GM12892 (cell line): ENCODE results near the gene RNF8.
"Not testable (repeated sequence)": the region's sequence is repeated elsewhere in the genome, so short reads cannot be mapped to it uniquely, and the experiment has no call there.

Source experiments
- DNase-seq: peaks from one replicate; pipeline ENCODE4 v3.0.0; 2011; ENCODE audit not compliant: insufficient read length
- FAIRE-seq: peaks from 2 replicates; lab custom pipeline; 2011; peaks lifted over from hg19 to GRCh38; lab: Jason Lieb, UNC
- POLR2A ChIP-seq: IDR thresholded peaks from 2 replicates; pipeline ENCODE4 v1.6.1; 2011; ENCODE audit warnings: low read depth, low read length, control low read depth
- POLR2AphosphoS5 ChIP-seq: IDR thresholded peaks from 2 replicates; pipeline ENCODE4 v1.6.1; 2011; ENCODE audit warnings: low read depth, low read length, control low read depth
- TAF1 ChIP-seq: IDR thresholded peaks from 2 replicates; pipeline ENCODE4 v1.6.1; 2011; ENCODE audit warnings: low read depth, mild to moderate bottlenecking, control low read depth, low read length, borderline replicate concordance

The RNF8 gene

GRCh38 chr6:37324131-37325033, 29.4 kb upstream of the RNF8 start:
- DNase-seq: no peak
- no peak for TF ChIP-seq POLR2AphosphoS5
- no peak for TF ChIP-seq TAF1
- no peak for TF ChIP-seq POLR2A
- FAIRE-seq: no peak

GRCh38 chr6:37330345-37330744, 23.4 kb upstream of the RNF8 start:
- not testable (repeated sequence) for DNase-seq, FAIRE-seq

GRCh38 chr6:37331047-37331446, 22.7 kb upstream of the RNF8 start:
- DNase-seq (no peak), FAIRE-seq (no peak)
- no peak for TF ChIP-seq POLR2AphosphoS5
- TF ChIP-seq TAF1: no peak

DNA sequence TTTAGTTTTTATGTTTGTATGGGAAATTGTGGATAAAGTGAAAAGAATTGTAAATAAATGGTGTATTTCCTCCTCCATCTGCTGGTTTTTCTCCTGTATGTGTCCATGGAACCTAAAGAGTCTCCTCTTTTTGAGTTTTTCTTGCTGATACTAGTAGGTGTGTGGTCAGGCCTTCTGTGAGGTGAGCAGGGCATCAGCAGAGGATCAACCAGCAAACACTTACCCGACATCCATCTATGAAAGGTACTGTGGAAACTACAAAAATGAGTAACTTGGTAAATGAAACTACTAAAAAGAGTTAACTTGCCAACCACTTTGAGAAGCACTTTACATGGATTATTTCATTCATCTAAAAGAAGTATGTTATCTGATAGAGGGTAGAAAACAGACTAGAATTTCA, 20.9 kb upstream of the RNF8 start:
- TF ChIP-seq POLR2AphosphoS5 (no peak), TAF1 (no peak), POLR2A (no peak)
- no peak for DNase-seq

DNA sequence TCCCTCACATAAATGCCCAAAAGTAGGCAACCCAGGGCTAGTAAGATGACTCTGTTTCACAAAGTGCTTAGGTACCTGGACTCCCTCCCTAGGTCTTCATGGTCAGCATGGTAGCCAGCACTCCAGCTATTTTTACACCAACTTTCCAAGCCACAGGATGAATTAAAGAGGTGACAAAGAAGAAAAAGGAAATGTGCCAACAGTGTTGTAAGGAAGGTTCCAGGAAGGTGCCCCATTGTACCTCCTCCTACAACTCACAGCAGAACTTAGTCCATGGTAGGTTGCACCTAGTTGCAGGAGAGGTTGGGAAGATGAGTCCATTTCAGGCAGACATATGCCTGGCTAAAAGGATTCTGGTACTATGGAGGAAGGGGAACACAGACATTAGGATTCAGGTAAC, 19.7 kb upstream of the RNF8 start:
- no peak for DNase-seq
- FAIRE-seq: no peak
- TF ChIP-seq POLR2A (no peak), POLR2AphosphoS5 (no peak), TAF1 (no peak)

More for the DNA sequence above, 20.9 kb upstream of the RNF8 start:
- FAIRE-seq: no peak

GRCh38 chr6:37338317-37338716, 15.5 kb upstream of the RNF8 start:
- FAIRE-seq: not testable (repeated sequence)

DNA sequence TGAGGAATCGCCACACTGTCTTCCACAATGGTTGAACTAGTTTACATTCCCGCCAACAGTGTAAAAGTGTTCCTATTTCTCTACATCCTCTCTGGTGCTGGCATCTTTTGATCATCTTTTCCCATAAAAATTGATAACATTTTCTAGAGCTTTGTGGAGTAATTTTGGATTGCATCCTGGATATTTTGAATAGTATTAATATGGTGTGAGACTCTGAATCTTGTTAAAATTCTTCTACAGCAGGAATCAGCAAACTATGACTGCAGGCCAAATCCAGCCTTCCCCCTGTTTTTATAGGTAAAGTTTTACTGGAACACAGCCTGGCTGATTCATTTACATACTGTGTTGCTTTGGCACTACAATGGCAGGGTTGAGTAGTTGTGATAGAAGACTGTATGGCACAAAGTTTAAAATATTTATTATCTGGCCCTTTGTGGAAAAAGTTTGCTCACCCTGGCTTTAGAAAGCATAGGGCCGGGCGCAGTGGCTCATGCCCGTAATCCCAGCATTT, 15.0 kb upstream of the RNF8 start:
- TF ChIP-seq POLR2A: no peak
- TF ChIP-seq POLR2AphosphoS5: no peak
- no peak for TF ChIP-seq TAF1
- DNase-seq (no peak), FAIRE-seq (no peak)

More at GRCh38 chr6:37338317-37338716, 15.5 kb upstream of the RNF8 start:
- not testable (repeated sequence) for DNase-seq

- FAIRE-seq (no peak), DNase-seq (no peak)
- no peak for TF ChIP-seq TAF1
- TF ChIP-seq POLR2A: no peak
- no peak for TF ChIP-seq POLR2AphosphoS5
These were observed 13.8 kb upstream of the RNF8 start for GRCh38 chr6:37339741-37340638.

DNA sequence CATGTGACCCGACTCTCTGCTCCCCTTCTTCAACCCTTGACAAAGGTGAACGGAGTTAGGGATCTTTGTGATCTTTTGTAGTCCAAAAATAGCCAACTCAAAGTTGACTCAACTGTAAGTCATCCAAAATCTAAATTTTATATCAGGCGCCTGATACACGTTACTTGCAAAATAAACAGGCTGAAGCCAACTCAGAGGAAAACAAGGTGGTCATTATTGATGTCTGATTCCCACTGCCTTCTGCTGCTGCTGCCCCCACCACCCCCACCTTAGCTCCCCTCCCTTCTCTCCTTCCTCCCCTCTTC, 13.2 kb upstream of the RNF8 start:
- FAIRE-seq: no peak
- no peak for DNase-seq
- TF ChIP-seq POLR2A: no peak
- no peak for TF ChIP-seq POLR2AphosphoS5
- no peak for TF ChIP-seq TAF1

DNA sequence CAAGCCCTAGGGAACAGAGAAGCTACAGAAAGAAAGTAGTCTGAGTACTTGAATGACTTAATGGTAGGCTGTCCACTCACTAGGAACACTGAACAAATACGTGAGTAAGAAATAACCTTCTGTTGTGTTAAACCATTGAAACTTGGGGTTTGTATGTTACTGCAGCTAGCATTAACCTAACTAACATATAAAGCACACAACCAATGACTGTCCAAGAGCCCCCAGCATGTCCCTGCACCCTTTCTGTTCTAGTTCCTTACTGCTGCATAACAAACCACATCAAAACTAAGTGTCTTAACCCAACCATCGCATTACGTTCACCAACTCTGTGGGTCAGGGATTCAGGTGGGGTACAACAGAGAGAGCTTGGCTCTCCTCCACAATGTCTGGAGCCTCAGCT, 10.5 kb upstream of the RNF8 start:
- TF ChIP-seq POLR2A: no peak
- no peak for TF ChIP-seq TAF1
- no peak for TF ChIP-seq POLR2AphosphoS5
- FAIRE-seq (no peak), DNase-seq (no peak)

GRCh38 chr6:37344308-37344707, 9.5 kb upstream of the RNF8 start:
- no peak for FAIRE-seq
- DNase-seq: no peak
- TF ChIP-seq POLR2A: no peak
- TF ChIP-seq TAF1: no peak
- no peak for TF ChIP-seq POLR2AphosphoS5

DNA sequence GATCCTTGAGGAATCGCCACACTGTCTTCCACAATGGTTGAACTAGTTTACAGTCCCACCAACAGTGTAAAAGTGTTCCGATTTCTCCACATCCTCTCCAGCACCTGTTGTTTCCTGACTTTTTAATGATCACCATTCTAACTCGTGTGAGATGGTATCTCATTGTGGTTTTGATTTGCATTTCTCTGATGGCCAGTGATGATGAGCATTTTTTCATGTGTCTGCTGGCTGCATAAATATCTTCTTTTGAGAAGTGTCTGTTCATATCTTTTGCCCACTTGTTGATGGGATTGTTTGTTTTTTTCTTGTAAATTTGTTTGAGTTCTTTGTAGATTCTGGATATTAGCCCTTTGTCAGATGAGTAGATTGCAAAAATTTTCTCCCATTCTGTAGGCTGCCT, 8.0 kb upstream of the RNF8 start:
- not testable (repeated sequence) for DNase-seq, FAIRE-seq

- FAIRE-seq: no peak
- no peak for TF ChIP-seq TAF1
- no peak for TF ChIP-seq POLR2A
- TF ChIP-seq POLR2AphosphoS5: no peak
- DNase-seq: no peak
These were observed 6.6 kb upstream of the RNF8 start for GRCh38 chr6:37347177-37347576.
